ENCODE measurements around the gene SLC22A23.

Gene SLC22A23

DNA sequence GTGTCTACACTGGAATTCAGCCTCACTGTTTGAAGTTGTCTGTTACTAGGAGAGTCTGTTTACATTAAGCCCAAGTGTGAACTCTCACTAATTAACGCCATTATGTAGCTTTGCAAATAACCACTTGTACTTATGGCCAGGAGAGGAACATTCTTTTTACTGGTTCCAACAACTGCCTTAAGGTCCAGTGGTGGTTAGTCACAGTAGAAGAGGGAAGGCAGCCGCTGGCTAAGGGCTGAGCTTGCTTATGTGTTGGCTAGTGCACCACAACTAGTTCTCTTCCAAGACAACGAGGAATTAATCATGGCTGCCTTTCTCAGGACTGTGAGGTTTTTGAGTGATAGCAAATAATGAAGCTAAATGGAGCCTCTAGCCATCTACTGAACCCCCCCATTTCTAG is 14.9 kb upstream of the SLC22A23 start:
- no peak for DNase-seq (ENCODE audit: low read depth)

DNA sequence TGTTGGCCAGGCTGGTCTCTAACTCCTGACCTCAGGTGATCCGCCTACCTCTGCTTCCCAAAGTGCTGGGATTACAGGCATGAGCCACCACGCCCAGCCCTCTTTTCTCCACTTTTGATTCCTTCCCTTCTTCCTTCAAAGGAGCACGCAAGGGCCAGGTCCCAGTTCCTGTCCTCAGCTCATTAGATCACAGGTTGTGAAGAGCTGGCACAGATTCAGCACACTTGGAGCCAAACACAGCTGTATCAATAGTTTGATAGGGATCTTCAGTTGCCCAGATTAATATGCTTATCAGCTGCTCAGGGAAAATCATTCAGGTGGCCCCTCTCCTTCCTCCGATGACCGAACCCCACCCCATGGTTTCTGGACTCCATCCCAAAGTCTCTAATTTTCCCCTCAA is 14.4 kb upstream of the SLC22A23 start:
- no peak for DNase-seq (ENCODE audit: low read depth)

GRCh38 chr6:3468585-3468984 is 11.7 kb upstream of the SLC22A23 start:
- DNase-seq (ENCODE audit: low read depth): no peak

DNA sequence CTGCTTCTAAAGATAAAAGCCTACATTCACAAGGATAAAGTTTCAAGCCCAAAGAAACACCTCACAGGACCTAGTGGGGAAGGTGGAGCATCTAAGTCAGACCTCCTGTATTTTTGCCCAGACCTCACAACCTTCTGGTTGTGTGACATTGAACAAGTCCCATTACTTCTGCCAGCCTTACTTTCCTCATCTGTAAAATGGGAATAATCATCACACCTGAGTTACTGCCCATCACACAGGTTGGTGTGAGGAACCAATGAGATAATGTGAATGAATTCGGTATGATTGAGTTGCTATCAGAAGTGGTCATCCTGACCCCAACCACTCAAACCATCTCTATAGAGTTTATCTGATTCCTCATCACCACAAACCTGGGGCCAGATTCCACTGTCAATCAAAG is 11.1 kb upstream of the SLC22A23 start:
- DNase-seq (ENCODE audit: low read depth): no peak

DNA sequence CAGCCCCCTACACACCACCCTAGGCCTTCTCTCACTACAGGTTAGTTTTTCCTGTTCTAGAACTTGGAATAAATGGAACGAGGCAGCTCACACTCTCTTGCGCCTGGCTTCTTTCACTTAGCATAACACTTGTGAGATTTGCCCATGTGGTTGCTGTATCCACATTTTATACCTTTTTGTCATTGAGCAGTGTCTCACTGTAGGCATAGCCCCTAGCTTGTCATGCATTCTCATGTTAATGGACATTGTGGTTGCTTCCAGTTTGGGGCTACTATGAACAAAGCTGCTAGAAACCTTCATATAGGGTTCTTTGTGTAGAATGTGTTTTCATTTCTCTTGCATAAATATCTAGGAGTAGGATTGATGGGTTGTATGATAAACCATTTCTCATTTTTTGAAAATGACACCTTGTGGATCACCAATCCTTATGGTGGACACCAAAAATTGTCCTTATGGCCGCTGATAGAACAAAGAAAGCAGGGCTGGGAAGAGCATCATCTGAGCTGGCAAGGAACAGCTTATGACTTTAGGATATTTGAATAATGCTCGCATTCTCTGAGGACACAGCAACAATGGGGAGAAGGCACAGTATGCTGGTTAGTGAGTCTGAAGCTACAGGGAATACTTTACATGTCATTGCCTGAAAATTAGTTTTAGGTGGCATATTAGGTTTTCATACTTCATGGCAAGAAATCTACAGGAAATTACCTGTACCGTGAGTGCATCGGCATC is 9.8 kb upstream of the SLC22A23 start:
- DNase-seq (ENCODE audit: low read depth): no peak

- DNase-seq (ENCODE audit: low read depth): no peak
These were observed 3.4 kb upstream of the SLC22A23 start for GRCh38 chr6:3460253-3460652.

DNA sequence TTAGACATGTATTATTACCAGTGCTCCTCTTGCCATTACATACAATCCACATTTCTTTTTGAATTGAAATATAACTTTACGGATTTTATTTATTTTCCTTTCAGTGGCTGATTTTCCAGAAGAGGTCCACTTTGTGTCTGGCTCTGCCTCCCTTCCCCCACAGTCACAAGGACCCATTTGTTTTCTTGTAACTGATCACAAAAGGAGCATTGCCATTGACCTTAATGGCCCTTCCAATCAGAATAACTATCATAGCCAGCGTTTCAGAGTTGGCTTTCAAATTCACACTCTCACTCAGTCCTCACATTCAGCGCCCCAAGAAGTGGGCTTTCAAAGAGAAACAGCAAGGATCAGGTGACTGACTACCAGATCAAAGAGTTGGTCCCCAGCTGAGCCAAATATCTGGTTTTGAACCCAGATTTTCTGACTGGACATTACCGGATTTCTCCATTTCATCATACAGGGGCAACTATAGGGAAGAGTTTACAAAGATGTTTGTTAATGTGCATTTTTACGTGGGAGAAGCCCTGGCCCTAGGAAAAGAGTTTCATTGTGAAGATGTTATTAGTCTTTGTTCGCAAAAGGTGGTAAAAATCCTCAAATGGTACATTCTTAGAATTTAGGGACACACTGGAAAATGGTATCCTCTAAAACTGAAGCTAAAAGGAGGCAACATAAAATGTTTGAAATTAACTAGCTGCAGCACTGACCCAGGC is 2.0 kb upstream of the SLC22A23 start:
- DNase-seq (ENCODE audit: low read depth): no peak

GRCh38 chr6:3457710-3458602 is 1.1 kb upstream of the SLC22A23 start:
- no peak for DNase-seq (ENCODE audit: low read depth)

DNA sequence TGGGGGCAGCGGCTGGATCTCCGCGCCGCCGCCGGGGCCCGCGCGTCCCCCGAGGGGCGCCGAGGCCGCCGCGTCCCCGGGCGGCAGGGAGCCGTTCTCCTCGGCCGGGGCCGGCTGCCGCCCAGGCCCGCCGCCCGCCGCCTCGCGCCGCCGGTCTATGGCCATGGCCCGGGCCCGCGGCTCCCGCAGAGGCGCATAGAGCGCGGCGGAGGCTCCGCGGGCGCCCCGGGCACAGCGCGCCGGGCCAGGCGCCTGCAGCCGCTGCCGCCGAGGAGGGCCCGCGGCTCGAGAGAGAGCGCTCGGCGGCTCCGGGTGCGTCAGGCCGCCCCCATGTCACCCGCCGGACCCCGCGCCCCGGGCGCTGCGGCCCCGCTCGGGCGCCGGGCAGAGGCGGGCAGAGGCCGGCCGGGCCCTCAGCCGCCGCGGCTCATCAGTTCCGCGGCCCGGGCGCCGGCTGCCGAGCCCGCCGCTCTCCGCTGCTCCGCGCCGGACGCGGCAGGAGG is 404 bp downstream of the SLC22A23 start:
- DNase-seq (ENCODE audit: low read depth): no peak

- no peak for DNase-seq (ENCODE audit: low read depth)
These were observed 1.1 kb downstream of the SLC22A23 start for GRCh38 chr6:3455569-3456394.

GRCh38 chr6:3455147-3455568 is 1.7 kb downstream of the SLC22A23 start:
- no peak for DNase-seq (ENCODE audit: low read depth)

DNA sequence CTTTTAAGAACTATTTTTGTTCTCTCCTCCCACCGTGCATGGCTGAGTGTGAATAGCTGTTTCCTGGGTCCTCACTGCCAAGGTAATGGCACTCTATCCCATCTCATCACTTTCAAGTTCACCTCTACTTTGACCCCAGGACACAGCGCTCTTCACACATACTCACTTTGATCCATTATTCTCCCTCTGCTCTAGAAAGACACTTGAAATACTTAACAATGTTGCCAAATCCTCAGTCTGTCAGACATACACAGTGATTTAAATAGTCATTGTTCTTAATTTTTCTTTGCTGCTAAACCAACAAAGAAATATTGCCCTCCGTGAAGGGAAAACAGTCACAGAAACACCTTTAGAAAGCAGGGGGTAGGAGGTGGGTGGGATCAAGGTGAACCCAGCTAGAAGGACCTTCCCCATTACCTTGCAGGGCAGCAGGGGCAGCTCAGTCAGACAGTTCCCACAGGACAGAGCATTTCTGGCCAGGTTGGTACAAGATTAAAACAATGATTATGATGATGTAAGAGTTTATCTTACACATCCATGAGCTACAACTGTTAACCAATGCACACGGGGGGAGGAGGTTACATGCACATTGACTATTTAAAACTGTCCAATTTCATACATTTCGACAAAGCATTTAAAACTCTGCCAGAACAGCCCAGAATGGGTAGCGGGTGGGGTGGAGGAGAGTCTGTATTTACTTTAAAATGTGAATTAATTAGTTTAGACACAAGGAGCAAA is 2.4 kb downstream of the SLC22A23 start:
- DNase-seq (ENCODE audit: low read depth): no peak

- no peak for DNase-seq (ENCODE audit: low read depth)
These were observed 3.2 kb downstream of the SLC22A23 start for GRCh38 chr6:3453413-3454272.

DNA sequence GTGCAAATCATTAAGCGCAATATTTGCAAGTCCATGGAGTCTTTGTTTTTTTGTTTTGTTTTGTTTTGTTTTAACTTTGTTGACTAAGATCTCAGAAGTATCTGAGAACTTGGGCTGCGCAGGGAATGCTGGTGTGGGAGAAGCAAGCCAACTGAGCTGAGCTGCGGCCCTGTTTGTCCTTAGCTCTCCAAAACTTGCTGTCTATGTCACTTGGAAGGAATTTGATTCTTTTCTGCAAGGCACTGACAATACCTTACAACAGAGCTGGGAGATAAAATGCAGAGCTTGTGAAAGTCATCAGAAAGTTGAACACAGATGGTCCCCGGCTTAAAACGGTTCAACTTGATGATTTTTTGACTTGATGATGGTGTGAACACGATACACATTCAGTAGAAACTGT is 5.4 kb downstream of the SLC22A23 start:
- no peak for DNase-seq (ENCODE audit: low read depth)

- DNase-seq (ENCODE audit: low read depth): no peak
These were observed 6.0 kb downstream of the SLC22A23 start for GRCh38 chr6:3450888-3451287.

DNA sequence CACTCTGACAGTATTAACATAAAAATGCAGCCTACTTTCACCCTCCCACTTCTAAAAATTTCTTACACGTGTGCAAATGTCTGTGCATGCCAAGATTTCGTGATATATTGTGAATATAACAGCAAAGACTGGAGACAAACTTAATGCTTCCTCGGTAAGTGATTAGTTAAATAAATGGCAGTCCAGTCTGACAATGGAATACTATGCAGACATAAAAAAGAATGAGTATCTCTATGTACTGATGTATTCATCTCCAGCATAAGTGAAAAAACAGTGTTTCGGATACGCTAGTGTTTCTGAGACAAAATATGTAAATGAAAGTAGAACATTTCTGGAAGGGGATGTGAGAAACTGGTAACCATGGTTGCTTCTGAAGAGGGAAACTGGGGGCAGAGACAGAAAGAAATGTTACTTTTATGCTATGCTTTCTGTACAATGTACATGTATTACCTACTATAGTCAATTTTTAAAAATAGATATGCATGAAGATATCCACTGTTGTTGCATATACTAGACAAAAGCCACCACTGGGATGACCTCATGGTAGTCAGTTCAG is 7.0 kb downstream of the SLC22A23 start:
- no peak for DNase-seq (ENCODE audit: low read depth)

GRCh38 chr6:3449321-3449720 is 7.5 kb downstream of the SLC22A23 start:
- DNase-seq (ENCODE audit: low read depth): no peak

DNA sequence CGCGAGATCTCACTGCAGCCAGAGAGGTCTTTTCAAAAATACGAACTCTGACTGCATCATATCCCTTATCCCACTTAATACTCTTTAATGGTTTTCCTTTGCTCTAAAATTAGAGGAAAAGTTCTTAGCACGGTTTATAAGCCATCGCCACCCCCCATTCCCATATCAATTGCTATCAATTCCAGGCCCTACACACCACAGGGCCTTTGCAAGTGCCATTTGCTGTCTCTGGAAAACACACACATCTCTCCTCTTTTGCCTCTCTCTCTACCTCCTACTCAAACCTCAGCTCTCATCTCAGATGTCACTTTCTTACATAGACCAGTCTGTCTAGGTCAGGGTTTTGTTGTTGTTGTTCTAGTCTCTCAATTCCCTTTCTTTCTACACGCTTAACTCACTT is 9.8 kb downstream of the SLC22A23 start:
- DNase-seq (ENCODE audit: low read depth): no peak

DNA sequence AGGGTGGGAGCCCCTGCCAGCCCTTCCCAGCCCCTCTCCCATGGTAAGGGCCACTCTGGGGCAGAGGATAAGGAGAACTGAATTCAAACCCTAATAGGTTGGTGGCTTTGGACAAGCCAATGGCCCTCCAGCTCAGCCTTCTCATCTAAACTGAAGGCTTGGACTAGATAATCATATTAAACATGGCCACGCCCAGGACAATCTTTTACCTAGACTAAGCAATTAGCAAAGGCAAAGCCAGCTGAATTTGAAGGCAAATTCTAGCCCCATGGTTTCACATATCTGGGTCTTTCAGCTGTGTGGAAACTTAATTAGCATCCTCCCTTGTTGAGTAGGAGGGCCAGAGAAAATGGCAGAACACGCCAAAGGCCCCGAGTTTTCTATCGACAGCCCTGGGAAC is 10.7 kb downstream of the SLC22A23 start:
- no peak for DNase-seq (ENCODE audit: low read depth)
